ENCODE results near the gene JAZF1. TPM values are rescaled to one million over a fixed set of nuclear protein-coding genes. Genes with fewer than 3 reads are reported as not detected.

The JAZF1 gene
- total and polyA plus RNA-seq, 2 of the 4 experiments (the other 2 are of a cell fraction): 8.4 to 10.5 TPM

GRCh38 chr7:28128608-28129007 is 52.0 kb downstream of the JAZF1 start:
- in situ Hi-C loops (cut with MboI; ENCODE audit: low sequenced_read_pairs) (no loop called here), intact Hi-C loops (cut with micrococcal nuclease) (no loop called here)
- no peak overlapping the region for H3K27ac ChIP-seq (ENCODE audit: insufficient read depth, low read length)

More at GRCh38 chr7:28128608-28129007, 52.0 kb downstream of the JAZF1 start:
- no peaks in the 10 kb centered on the region for H3K9me3 ChIP-seq (ENCODE audit: control insufficient read depth, insufficient read depth, low read length)
- H2BK20ac ChIP-seq (ENCODE audit: low read depth, low read length): no peak overlapping the region
- no peak overlapping the region for H4K91ac ChIP-seq (ENCODE audit: insufficient read depth, low read depth, low read length)
- H2AK5ac ChIP-seq (ENCODE audit: low read depth, low read length): no peak overlapping the region
- no peak overlapping the region for H2AFZ ChIP-seq (replicated peaks; ENCODE audit: low read length, poor library complexity)
- ATAC-seq (ENCODE audit: low read depth): no peak
- peaks cover 19 to 65% of the 10 kb centered on the region in 2 experiments for H3K79me1 ChIP-seq (ENCODE audit: low read depth in 1 of 2, low read length in 2 of 2)
- peaks cover 12% of the 10 kb centered on the region for H3K9me1 ChIP-seq (ENCODE audit: insufficient read depth, low read length)
- H2BK120ac ChIP-seq (ENCODE audit: low read depth, low read length): no peak overlapping the region
- POLR2A ChIA-PET (ENCODE audit: unreplicated experiment): no interaction called here
- no peak overlapping the region for H3K4me3 ChIP-seq (ENCODE audit: insufficient read depth, low read depth, low read length)
- H3K9ac ChIP-seq (ENCODE audit: low read depth, low read length): no peak overlapping the region
- BruUV-seq (replicated peaks): no TSS peak
- CTCF ChIA-PET: interaction anchor here (1.4 kb wide), 1 partner anchor 20 kb away, joined by 4 read pairs; no protein-coding TSS in a partner anchor
- no peak overlapping the region for H2AK9ac ChIP-seq (replicated peaks; ENCODE audit: low read depth, low read length, poor library complexity)
- TF ChIP-seq SMC3 (IDR thresholded peaks at IDR 0.05; ENCODE audit: low read depth, low read length): no peak
- TF ChIP-seq CEBPB (IDR thresholded peaks at IDR 0.05; ENCODE audit: low read depth, low read length): no peak
- no peak for TF ChIP-seq RFX5 (IDR thresholded peaks at IDR 0.05; ENCODE audit: low read depth, low read length)
- no peak for TF ChIP-seq CTCF (conservative IDR thresholded peaks at IDR 0.05; ENCODE audit: low read depth, low read length)
- dilution Hi-C loops (cut with HindIII; ENCODE audit: low sequenced_read_pairs, unreplicated experiment): no loop called here
- no peaks in the 10 kb centered on the region for H3K27me3 ChIP-seq (ENCODE audit: control insufficient read depth, insufficient read depth, low read length)
- H4K8ac ChIP-seq (ENCODE audit: low read depth in 2 of 2, low read length in 2 of 2): no peak overlapping the region
- no peak overlapping the region; the same call in 1 of the 2 replicates for H3K23ac ChIP-seq (ENCODE audit: low read depth, low read length)
- no peaks in the 10 kb centered on the region for H3K36me3 ChIP-seq (ENCODE audit: control insufficient read depth, insufficient read depth, low read length)
- no peak overlapping the region for H3K56ac ChIP-seq (ENCODE audit: extremely low read depth, insufficient read depth, low read length)
- no peak overlapping the region for H3K4me2 ChIP-seq (ENCODE audit: low read depth, low read length)
- H2BK15ac ChIP-seq (ENCODE audit: low read depth, low read length): no peak overlapping the region
- peak overlapping the region; percentile 28; the same call in 1 of the 2 replicates for H4K5ac ChIP-seq (ENCODE audit: low read depth, low read length)
- H3K4ac ChIP-seq (ENCODE audit: low read depth, low read length): no peak overlapping the region; the same call in 1 of the 2 replicates
- H3K14ac ChIP-seq (replicated peaks; ENCODE audit: low read depth, low read length): no peak overlapping the region
- H3K4me1 ChIP-seq (ENCODE audit: control insufficient read depth, insufficient read depth, low read length): peaks cover 17% of the 10 kb centered on the region
- H4K20me1 ChIP-seq (ENCODE audit: insufficient read depth, low read length): peaks cover 12% of the 10 kb centered on the region; the same call in 1 of the 2 replicates
- H2BK5ac ChIP-seq (ENCODE audit: low read depth, low read length, poor library complexity, severe bottlenecking): no peak overlapping the region
- no peak for DNase-seq
- peak overlapping the region; percentile 10; the same call in 1 of the 2 replicates for H3K18ac ChIP-seq (ENCODE audit: low read depth, low read length)

Data from IMR-90 (cell line).